ENCODE data around the gene SLC66A2.

DNA sequence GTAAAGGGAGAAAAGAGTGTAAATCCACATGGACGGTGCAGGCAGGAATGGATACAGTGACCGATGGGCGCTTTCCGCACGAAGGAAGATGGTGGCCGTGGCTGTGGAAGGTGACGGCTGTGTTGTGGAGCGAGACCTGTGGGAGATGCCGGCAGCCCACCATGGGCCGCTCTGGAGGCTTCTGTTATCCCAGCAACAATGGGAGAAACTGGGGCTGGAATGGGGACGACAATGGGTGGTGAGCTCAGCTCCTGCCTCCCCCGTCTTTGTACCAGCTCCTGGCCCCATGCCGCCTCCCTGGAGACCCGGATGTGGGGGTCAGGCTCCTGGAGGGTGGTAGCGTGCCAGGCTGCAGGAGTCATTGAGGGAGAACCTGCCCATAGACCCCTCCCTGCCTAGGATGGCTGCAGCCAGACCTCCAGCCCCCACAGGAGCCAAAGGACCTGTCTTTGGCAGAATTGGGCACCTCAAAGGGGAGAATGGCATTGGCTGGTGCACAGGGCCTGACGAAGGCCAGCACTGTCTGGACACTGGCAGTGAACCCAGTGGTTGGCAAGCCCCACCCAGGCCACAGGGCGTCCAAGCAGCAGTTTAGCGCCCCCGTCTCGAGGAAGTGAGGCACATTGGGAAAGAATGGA is 72.6 kb downstream of the SLC66A2 start:
- TF ChIP-seq GATA2 (IDR thresholded peaks at IDR 0.05; ENCODE audit: low read depth, low read length) (no peak), GATA3 (IDR thresholded peaks at IDR 0.05; ENCODE audit: low read depth, low read length) (no peak)
